Measurements from ENCODE around the gene PPARG. TPM values are rescaled to one million over a fixed set of nuclear protein-coding genes. Genes with fewer than 3 reads are reported as not detected.
A peak's percentile ranks its signal among the peaks of the same experiment; 100 is the strongest.

Gene PPARG
- total RNA-seq, 1 donor from 2014 or later = 2.5 TPM

GRCh38 chr3:12325586-12326515 lies 37.0 kb downstream of the PPARG start:
- peaks cover 16% of the 10 kb centered on the region for H3K27me3 Mint-ChIP-seq (ENCODE audit: insufficient read depth)
- no peak overlapping the region for H3K27ac Mint-ChIP-seq
- H3K4me1 Mint-ChIP-seq (ENCODE audit: low read depth) = peaks cover 5% of the 10 kb centered on the region
- intact Hi-C loops (cut with micrococcal nuclease) = no loop called here
- DNase-seq (ENCODE audit: low spot score) = no peak
- no peaks in the 10 kb centered on the region for H3K36me3 Mint-ChIP-seq (ENCODE audit: low read depth)
- H3K4me3 Mint-ChIP-seq = no peak overlapping the region
- no peaks in the 10 kb centered on the region for H3K9me3 Mint-ChIP-seq

DNA sequence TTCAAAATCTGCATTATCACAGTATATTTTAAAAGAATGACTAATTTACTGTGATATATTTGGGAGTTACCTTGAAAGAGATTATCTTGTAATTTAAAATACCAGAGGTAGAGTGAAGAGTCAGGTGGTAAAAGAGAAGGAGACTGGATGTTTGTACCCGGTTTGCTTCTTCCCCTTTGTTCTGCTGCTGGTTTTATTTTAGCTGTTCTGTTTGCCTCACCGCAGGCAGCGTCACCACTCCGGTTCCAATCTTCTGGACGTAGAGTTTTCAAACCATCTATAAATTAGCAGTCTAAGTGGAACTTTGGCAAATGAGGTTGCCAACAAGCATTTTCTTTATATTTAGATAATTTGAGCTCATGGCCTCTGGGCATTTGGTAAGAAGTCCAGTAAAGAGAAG lies 38.2 kb downstream of the PPARG start:
- intact Hi-C loops (cut with micrococcal nuclease) = no loop called here
- no peak overlapping the region for H3K4me3 Mint-ChIP-seq
- H3K27me3 Mint-ChIP-seq (ENCODE audit: insufficient read depth) = peaks cover 16% of the 10 kb centered on the region
- no peaks in the 10 kb centered on the region for H3K9me3 Mint-ChIP-seq
- H3K4me1 Mint-ChIP-seq (ENCODE audit: low read depth) = peaks cover 5% of the 10 kb centered on the region
- H3K27ac Mint-ChIP-seq = no peak overlapping the region
- H3K36me3 Mint-ChIP-seq (ENCODE audit: low read depth) = no peaks in the 10 kb centered on the region
- DNase-seq (ENCODE audit: low spot score) = no peak

DNA sequence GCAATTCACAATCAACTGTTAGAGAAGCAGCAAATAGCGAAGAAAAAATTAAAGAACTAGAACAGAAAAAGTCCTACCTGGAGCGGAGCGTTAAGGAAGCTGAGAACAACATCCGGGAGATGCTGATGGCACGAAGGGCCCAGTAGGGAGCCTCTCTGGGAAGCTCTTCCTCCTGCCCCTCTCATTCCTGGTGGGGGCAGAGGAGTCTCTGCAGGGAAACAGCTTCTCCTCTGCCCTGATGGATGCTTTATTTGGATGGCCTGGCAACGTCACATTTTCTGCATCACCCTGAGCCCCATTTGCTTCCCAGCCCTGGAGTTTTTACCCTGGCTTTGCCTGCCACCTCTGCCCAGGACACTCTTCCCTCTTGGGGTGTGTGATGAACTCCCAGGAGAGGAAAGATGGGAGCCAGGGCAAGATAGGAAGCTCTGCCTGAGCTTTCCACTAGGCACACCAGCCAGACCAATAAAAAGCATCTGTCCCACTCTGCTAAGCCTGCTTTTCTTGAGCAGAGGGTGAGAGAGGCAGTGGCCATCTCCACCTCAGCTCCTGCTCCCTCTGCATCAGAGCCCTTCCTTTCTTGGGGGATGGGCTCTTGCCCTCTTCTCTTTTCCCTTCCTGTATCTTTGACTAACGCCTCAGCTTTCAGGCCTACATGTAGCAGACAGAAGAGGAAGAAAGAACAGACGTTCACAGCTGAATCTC lies 39.4 kb downstream of the PPARG start:
- Mint-ChIP-seq H3K36me3 (ENCODE audit: low read depth) (no peaks in the 10 kb centered on the region), H3K9me3 (no peaks in the 10 kb centered on the region), H3K27ac (no peak overlapping the region), H3K4me3 (no peak overlapping the region), H3K27me3 (ENCODE audit: insufficient read depth) (peaks cover 12% of the 10 kb centered on the region), H3K4me1 (ENCODE audit: low read depth) (peaks cover 5% of the 10 kb centered on the region)
- intact Hi-C loops (cut with micrococcal nuclease) = no loop called here
- DNase-seq (ENCODE audit: low spot score) = no peak

GRCh38 chr3:12328837-12329462 lies 40.1 kb downstream of the PPARG start:
- Mint-ChIP-seq H3K27me3 (ENCODE audit: insufficient read depth) (peaks cover 10% of the 10 kb centered on the region), H3K4me1 (ENCODE audit: low read depth) (peaks cover 5% of the 10 kb centered on the region), H3K4me3 (no peak overlapping the region), H3K36me3 (ENCODE audit: low read depth) (no peaks in the 10 kb centered on the region), H3K27ac (no peak overlapping the region), H3K9me3 (no peaks in the 10 kb centered on the region)
- no peak for DNase-seq (ENCODE audit: low spot score)
- intact Hi-C loops (cut with micrococcal nuclease) = no loop called here

- no peak for DNase-seq (ENCODE audit: low spot score)
- H3K27ac Mint-ChIP-seq = no peak overlapping the region
- intact Hi-C loops (cut with micrococcal nuclease) = loop anchor here (5.0 to 10.0 kb wide), 2 partner anchors 60 to 142 kb away; no protein-coding TSS in a partner anchor
- peaks cover 16% of the 10 kb centered on the region for H3K4me1 Mint-ChIP-seq (ENCODE audit: low read depth)
- no peaks in the 10 kb centered on the region for H3K9me3 Mint-ChIP-seq
- H3K27me3 Mint-ChIP-seq (ENCODE audit: insufficient read depth) = peaks cover 4% of the 10 kb centered on the region
- no peaks in the 10 kb centered on the region for H3K36me3 Mint-ChIP-seq (ENCODE audit: low read depth)
- H3K4me3 Mint-ChIP-seq = no peak overlapping the region
Measured at GRCh38 chr3:12334786-12335185, 45.9 kb downstream of the PPARG start.

DNA sequence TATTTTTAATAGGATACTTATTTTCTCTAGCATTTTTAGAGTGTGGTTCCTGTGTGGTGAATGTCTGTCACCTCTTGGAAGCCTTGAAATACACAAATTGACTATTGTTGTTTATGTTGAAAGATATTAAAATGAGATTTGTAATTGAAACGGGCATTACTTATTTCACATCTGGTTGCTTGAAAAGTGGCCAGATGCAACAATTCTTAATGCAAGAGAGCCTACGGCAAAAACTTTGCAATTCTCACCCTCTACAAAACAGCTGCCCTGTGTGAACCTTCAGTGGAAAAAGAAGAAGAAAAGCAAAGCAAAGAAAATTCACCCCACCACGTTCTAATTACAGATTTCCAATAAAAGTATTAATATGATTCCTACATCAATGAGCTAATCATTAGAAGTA lies 46.6 kb downstream of the PPARG start:
- Mint-ChIP-seq H3K4me1 (ENCODE audit: low read depth) (peaks cover 16% of the 10 kb centered on the region), H3K27ac (no peak overlapping the region), H3K27me3 (ENCODE audit: insufficient read depth) (peaks cover 4% of the 10 kb centered on the region), H3K9me3 (no peaks in the 10 kb centered on the region), H3K36me3 (ENCODE audit: low read depth) (no peaks in the 10 kb centered on the region), H3K4me3 (no peak overlapping the region)
- DNase-seq (ENCODE audit: low spot score) = no peak
- intact Hi-C loops (cut with micrococcal nuclease) = loop anchor here (5.0 to 10.0 kb wide), 2 partner anchors 59 to 143 kb away; no protein-coding TSS in a partner anchor

DNA sequence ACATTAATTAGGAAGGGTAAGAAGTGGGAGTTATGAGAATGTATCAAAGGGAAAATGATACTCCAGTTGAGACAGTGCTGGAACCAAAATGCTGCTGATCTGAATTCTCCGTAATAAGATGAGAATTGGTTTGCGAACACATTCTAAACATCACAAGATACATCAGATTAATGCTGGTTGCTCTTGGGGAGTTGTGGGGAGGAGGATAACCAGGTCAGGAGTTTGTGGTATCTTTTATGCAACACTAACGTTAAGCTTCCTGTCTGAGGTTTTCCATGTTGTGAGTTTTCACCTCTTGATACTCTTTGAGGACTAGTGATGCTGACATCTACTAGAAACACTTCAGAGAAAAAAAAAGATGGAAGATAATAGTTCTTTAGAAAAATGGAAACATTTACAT lies 47.2 kb downstream of the PPARG start:
- Mint-ChIP-seq H3K4me3 (peak overlapping the region; percentile 8), H3K4me1 (ENCODE audit: low read depth) (peaks cover 16% of the 10 kb centered on the region), H3K9me3 (no peaks in the 10 kb centered on the region), H3K36me3 (ENCODE audit: low read depth) (no peaks in the 10 kb centered on the region), H3K27me3 (ENCODE audit: insufficient read depth) (peaks cover 2% of the 10 kb centered on the region), H3K27ac (peak overlapping the region; percentile 3)
- no peak for DNase-seq (ENCODE audit: low spot score)
- intact Hi-C loops (cut with micrococcal nuclease) = loop anchor here (5.0 to 10.0 kb wide), 2 partner anchors 59 to 144 kb away; no protein-coding TSS in a partner anchor

- no peak for DNase-seq (ENCODE audit: low spot score)
- H3K27me3 Mint-ChIP-seq (ENCODE audit: insufficient read depth) = peaks cover 10% of the 10 kb centered on the region
- H3K4me1 Mint-ChIP-seq (ENCODE audit: low read depth) = peaks cover 16% of the 10 kb centered on the region
- no peaks in the 10 kb centered on the region for H3K9me3 Mint-ChIP-seq
- H3K36me3 Mint-ChIP-seq (ENCODE audit: low read depth) = no peaks in the 10 kb centered on the region
- intact Hi-C loops (cut with micrococcal nuclease) = loop anchor here (5.0 to 10.0 kb wide), 2 partner anchors 56 to 147 kb away; no protein-coding TSS in a partner anchor
- no peak overlapping the region for H3K27ac Mint-ChIP-seq
- no peak overlapping the region for H3K4me3 Mint-ChIP-seq
Measured at GRCh38 chr3:12338595-12339546, 50.0 kb downstream of the PPARG start.

GRCh38 chr3:12339701-12340480 lies 51.0 kb downstream of the PPARG start:
- H3K4me3 Mint-ChIP-seq = no peak overlapping the region
- H3K27ac Mint-ChIP-seq = no peak overlapping the region
- peaks cover 10% of the 10 kb centered on the region for H3K27me3 Mint-ChIP-seq (ENCODE audit: insufficient read depth)
- peaks cover 16% of the 10 kb centered on the region for H3K4me1 Mint-ChIP-seq (ENCODE audit: low read depth)
- DNase-seq (ENCODE audit: low spot score) = no peak
- no peaks in the 10 kb centered on the region for H3K9me3 Mint-ChIP-seq
- no peaks in the 10 kb centered on the region for H3K36me3 Mint-ChIP-seq (ENCODE audit: low read depth)
- intact Hi-C loops (cut with micrococcal nuclease) = loop anchor here (5.0 to 10.0 kb wide), 2 partner anchors 55 to 148 kb away; no protein-coding TSS in a partner anchor

DNA sequence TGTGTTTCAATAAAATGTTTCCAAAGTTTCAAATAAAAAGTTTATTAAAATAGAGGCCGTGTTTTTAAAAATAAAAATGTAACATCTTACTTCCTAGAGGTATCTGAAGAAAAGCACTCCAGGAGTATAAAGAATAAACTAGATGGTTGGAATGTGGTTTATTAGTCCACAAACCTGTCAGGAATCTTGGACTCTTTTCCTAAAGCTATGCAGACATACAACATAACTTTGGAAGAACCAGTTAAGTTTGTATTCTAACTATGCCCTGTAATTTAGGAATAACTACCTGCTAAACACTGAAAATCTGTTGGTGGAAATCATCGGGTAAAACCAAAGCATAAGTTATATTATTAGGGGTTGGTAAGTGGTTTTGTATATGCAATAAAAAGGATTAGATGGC lies 51.6 kb downstream of the PPARG start:
- H3K9me3 Mint-ChIP-seq = no peaks in the 10 kb centered on the region
- no peaks in the 10 kb centered on the region for H3K36me3 Mint-ChIP-seq (ENCODE audit: low read depth)
- intact Hi-C loops (cut with micrococcal nuclease) = no loop called here
- no peak overlapping the region for H3K27ac Mint-ChIP-seq
- peaks cover 15% of the 10 kb centered on the region for H3K4me1 Mint-ChIP-seq (ENCODE audit: low read depth)
- H3K27me3 Mint-ChIP-seq (ENCODE audit: insufficient read depth) = peaks cover 10% of the 10 kb centered on the region
- H3K4me3 Mint-ChIP-seq = no peak overlapping the region
- no peak for DNase-seq (ENCODE audit: low spot score)

DNA sequence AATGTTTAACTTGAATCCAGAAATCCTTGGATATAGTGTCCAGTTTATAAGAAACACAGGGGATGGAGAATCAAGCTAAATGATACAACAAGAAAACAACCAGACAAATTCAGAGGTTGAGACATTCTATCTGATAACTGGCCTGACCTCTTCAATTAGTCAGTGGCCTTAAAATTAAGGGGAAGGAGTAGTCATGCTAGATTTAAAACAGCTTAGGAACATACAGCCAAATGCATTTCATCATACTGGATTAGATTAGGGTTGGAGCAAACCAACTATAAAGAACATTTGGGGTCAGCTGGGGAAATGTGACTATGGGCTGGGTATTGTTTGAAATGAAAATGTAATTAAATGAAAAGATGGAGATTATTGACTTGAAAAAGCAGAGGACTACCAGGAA lies 53.3 kb downstream of the PPARG start:
- intact Hi-C loops (cut with micrococcal nuclease) = no loop called here
- no peaks in the 10 kb centered on the region for H3K9me3 Mint-ChIP-seq
- no peaks in the 10 kb centered on the region for H3K36me3 Mint-ChIP-seq (ENCODE audit: low read depth)
- H3K27ac Mint-ChIP-seq = no peak overlapping the region
- no peak for DNase-seq (ENCODE audit: low spot score)
- peaks cover 5% of the 10 kb centered on the region for H3K4me1 Mint-ChIP-seq (ENCODE audit: low read depth)
- peaks cover 10% of the 10 kb centered on the region for H3K27me3 Mint-ChIP-seq (ENCODE audit: insufficient read depth)
- H3K4me3 Mint-ChIP-seq = no peak overlapping the region

Measured in activated T-helper 1 cell treated with anti-CD3 and anti-CD28 coated beads, Interleukin-12 subunit alpha, Interleukin-12 subunit beta, Interleukin-2, Interleukin-4 antibody, amounts not matched to agents 30 ng/mL and 10 ng/mL and 1 ng/mL, durations not matched to agents 14 hours and 24 hours and 36 hours (primary cell).